IMR-90 (cell line): ENCODE results near the gene TUFM. TPM values are rescaled to one million over a fixed set of nuclear protein-coding genes. Genes with fewer than 3 reads are reported as not detected.

ENCODE experiments used
- ATAC-seq: fragments of 200-7000 bp; cut with Tn5 transposase; 2 replicates; pipeline ENCODE4 v1.9.1; 2020; ENCODE audit warnings: low read depth, mild to moderate bottlenecking, moderate library complexity
- BruUV-seq: library from RNA; stranded (reverse); fragments of 400-500 nt; replicated peaks from 2 replicates; lab custom pipeline; 2021; lab: Mats Ljungman, UMichigan
- CTCF ChIA-PET: fragments of 300-600 bp; formaldehyde crosslinking; extraction: SDS; loops from one replicate; lab custom pipeline; 2021; ENCODE audit warnings: antibody characterized with exemption; lab: Yijun Ruan, JAX
- POLR2A ChIA-PET: fragments of 300-600 bp; sonication (Branson Sonifier 250); formaldehyde crosslinking; loops from one replicate; lab custom pipeline; 2022; ENCODE audit warnings: antibody characterized with exemption; ENCODE audit not compliant: unreplicated experiment; lab: Charles Lee
- DNase-seq: peaks from one replicate; pipeline ENCODE4 v3.0.0; 2013
- H2AFZ ChIP-seq: replicated peaks from 2 replicates; pipeline ENCODE3; 2013; ENCODE audit warnings: low read length, mild to moderate bottlenecking; ENCODE audit not compliant: poor library complexity
- H2AK5ac ChIP-seq: 2 replicates; pipeline ENCODE4 v1.6.1; 2013; ENCODE audit warnings: low read depth, low read length, inconsistent platforms
- H2AK9ac ChIP-seq: replicated peaks from 2 replicates; pipeline ENCODE3; 2013; ENCODE audit warnings: mild to moderate bottlenecking, low read depth, low read length, moderate library complexity; ENCODE audit not compliant: poor library complexity
- H2BK120ac ChIP-seq: 2 replicates; pipeline ENCODE4 v1.6.1; 2013; ENCODE audit warnings: low read depth, low read length, inconsistent platforms
- H2BK15ac ChIP-seq: 3 replicates; pipeline ENCODE4 v1.6.1; 2013; ENCODE audit warnings: low read depth, low read length, inconsistent platforms
- H2BK20ac ChIP-seq: 2 replicates; pipeline ENCODE4 v1.6.1; 2013; ENCODE audit warnings: low read depth, mild to moderate bottlenecking, inconsistent platforms, low read length, moderate library complexity
- H2BK5ac ChIP-seq: 2 replicates; pipeline ENCODE4 v1.6.1; 2013; ENCODE audit warnings: mild to moderate bottlenecking, low read depth, low read length, inconsistent platforms; ENCODE audit not compliant: poor library complexity, severe bottlenecking
- H3K14ac ChIP-seq: replicated peaks from 2 replicates; pipeline ENCODE4 v1.6.1; 2013; ENCODE audit warnings: low read depth, low read length, inconsistent platforms
- H3K18ac ChIP-seq: 2 replicates; pipeline ENCODE4 v1.6.1; 2013; ENCODE audit warnings: low read depth, low read length, control low read depth
- H3K23ac ChIP-seq: 2 replicates; pipeline ENCODE4 v1.6.1; 2013; ENCODE audit warnings: low read depth, low read length, inconsistent platforms
- H3K27ac ChIP-seq: 2 replicates; pipeline ENCODE4 v1.5.1; 2013; ENCODE audit warnings: mild to moderate bottlenecking, control low read depth, low read length; ENCODE audit not compliant: insufficient read depth
- H3K27me3 ChIP-seq: 2 replicates; pipeline ENCODE4 v1.6.1; 2013; ENCODE audit warnings: low read length; ENCODE audit not compliant: control insufficient read depth, insufficient read depth
- H3K36me3 ChIP-seq: 2 replicates; pipeline ENCODE4 v1.6.1; 2013; ENCODE audit warnings: low read length, mixed read lengths; ENCODE audit not compliant: control insufficient read depth, insufficient read depth
- H3K4ac ChIP-seq: 2 replicates; pipeline ENCODE4 v1.6.1; 2013; ENCODE audit warnings: low read depth, low read length, inconsistent platforms
- H3K4me1 ChIP-seq: 2 replicates; pipeline ENCODE4 v1.6.1; 2013; ENCODE audit warnings: low read length, mixed read lengths; ENCODE audit not compliant: control insufficient read depth, insufficient read depth
- H3K4me2 ChIP-seq: 2 replicates; pipeline ENCODE4 v1.6.1; 2013; ENCODE audit warnings: low read depth, mild to moderate bottlenecking, control low read depth, low read length, moderate library complexity
- H3K4me3 ChIP-seq: 2 replicates; pipeline ENCODE4 v1.5.1; 2013; ENCODE audit warnings: low read depth, mild to moderate bottlenecking, control low read depth, low read length, moderate library complexity; ENCODE audit not compliant: insufficient read depth
- H3K56ac ChIP-seq: 2 replicates; pipeline ENCODE4 v1.6.1; 2013; ENCODE audit warnings: low read length, inconsistent platforms; ENCODE audit not compliant: insufficient read depth; ENCODE audit errors: extremely low read depth
- H3K79me1 ChIP-seq, 2 experiments: 2 replicates each; pipeline ENCODE4 v1.6.1; 2013; ENCODE audit warnings: low read length in 2 of 2, inconsistent platforms in 1 of 2, low read depth in 1 of 2
- H3K9ac ChIP-seq: 2 replicates; pipeline ENCODE4 v1.6.1; 2013; ENCODE audit warnings: low read depth, low read length, control low read depth
- H3K9me1 ChIP-seq: 2 replicates; pipeline ENCODE4 v1.6.1; 2013; ENCODE audit warnings: low read length, inconsistent platforms; ENCODE audit not compliant: insufficient read depth
- H3K9me3 ChIP-seq: 2 replicates; pipeline ENCODE4 v1.6.1; 2013; ENCODE audit warnings: low read length; ENCODE audit not compliant: control insufficient read depth, insufficient read depth
- H4K20me1 ChIP-seq: 2 replicates; pipeline ENCODE4 v1.6.1; 2013; ENCODE audit warnings: low read length, inconsistent platforms; ENCODE audit not compliant: insufficient read depth
- H4K5ac ChIP-seq: 2 replicates; pipeline ENCODE4 v1.6.1; 2013; ENCODE audit warnings: mild to moderate bottlenecking, low read depth, low read length, control low read depth
- H4K8ac ChIP-seq, 2 experiments: 2 replicates each; pipeline ENCODE4 v1.6.1; 2013; ENCODE audit warnings: low read depth in 2 of 2, low read length in 2 of 2, control low read depth in 1 of 2, inconsistent platforms in 1 of 2
- H4K91ac ChIP-seq: 2 replicates; pipeline ENCODE4 v1.6.1; 2013; ENCODE audit warnings: low read depth, low read length, inconsistent platforms; ENCODE audit not compliant: insufficient read depth
- BHLHE40 ChIP-seq: fragments of 150-350 bp; IDR thresholded peaks from 2 replicates; pipeline ENCODE4 v1.6.1; 2016; ENCODE audit warnings: mild to moderate bottlenecking, low read depth, low read length
- CEBPB ChIP-seq: IDR thresholded peaks from 2 replicates; pipeline ENCODE4 v1.6.1; 2012; ENCODE audit warnings: low read depth, low read length, improper control_type of control experiment
- CHD1 ChIP-seq: IDR thresholded peaks from 2 replicates; pipeline ENCODE4 v1.6.1; 2012; ENCODE audit warnings: low read depth, low read length, improper control_type of control experiment
- FOS ChIP-seq: fragments of 150-350 bp; IDR thresholded peaks from 2 replicates; pipeline ENCODE4 v1.6.1; 2016; ENCODE audit warnings: low read depth, low read length
- MAFK ChIP-seq: IDR thresholded peaks from 2 replicates; pipeline ENCODE4 v1.6.1; 2012; ENCODE audit warnings: low read depth, low read length, improper control_type of control experiment
- MAZ ChIP-seq: IDR thresholded peaks from 2 replicates; pipeline ENCODE4 v1.6.1; 2012; ENCODE audit warnings: low read depth, mild to moderate bottlenecking, low read length, improper control_type of control experiment, moderate library complexity, borderline replicate concordance
- MXI1 ChIP-seq: IDR thresholded peaks from 2 replicates; pipeline ENCODE4 v1.6.1; 2012; ENCODE audit warnings: low read depth, mild to moderate bottlenecking, low read length, moderate library complexity, borderline replicate concordance
- NFE2L2 ChIP-seq: fragments of 150-350 bp; IDR thresholded peaks from 2 replicates; pipeline ENCODE4 v1.6.1; 2016; ENCODE audit warnings: low read depth, mild to moderate bottlenecking, low read length
- POLR2A ChIP-seq: IDR thresholded peaks from 2 replicates; pipeline ENCODE4 v1.6.1; 2012; ENCODE audit warnings: mild to moderate bottlenecking, low read depth, low read length
- RAD21 ChIP-seq: IDR thresholded peaks from 2 replicates; pipeline ENCODE4 v1.6.1; 2012; ENCODE audit warnings: low read length, improper control_type of control experiment
- RFX5 ChIP-seq: IDR thresholded peaks from 2 replicates; pipeline ENCODE4 v1.8.0; 2012; ENCODE audit warnings: low read depth, mild to moderate bottlenecking, low read length, moderate library complexity
- SMC3 ChIP-seq: fragments of 150-350 bp; IDR thresholded peaks from 2 replicates; pipeline ENCODE4 v1.6.1; 2016; ENCODE audit warnings: low read depth, mild to moderate bottlenecking, antibody characterized with exemption, low read length, moderate library complexity
- WGBS, 2 experiments: methylation state at CpG; one replicate each; pipeline versions ENCODE4 v1.1.5 to v1.1.7; 2013; ENCODE audit warnings: missing lambda C conversion rate in 2 of 2; ENCODE audit not compliant: insufficient read length in 1 of 2; ENCODE audit errors: extremely low coverage in 2 of 2; 5-methylcytosine and 5-hydroxymethylcytosine counted together
- dilution Hi-C: fragments of 300-500 bp; cut with HindIII; formaldehyde crosslinking; loops from one replicate; pipeline ENCODE4 v1.14.3; 2018; ENCODE audit warnings: low sequenced_read_pairs; ENCODE audit not compliant: unreplicated experiment
- in situ Hi-C: fragments of 300-500 bp; cut with MboI; formaldehyde crosslinking; loops from 3 replicates; pipeline ENCODE4 v1.14.3; 2019; ENCODE audit warnings: low sequenced_read_pairs, inconsistent platforms, mixed read lengths
- intact Hi-C: fragments of 100-400 bp; cut with micrococcal nuclease; formaldehyde crosslinking; loops from 2 replicates; pipeline ENCODE4 v1.10.0; 2022
- polyA plus RNA-seq, 3 experiments: library from polyadenylated mRNA; depleted of rRNA; stranded (reverse); fragments of >200 nt; gene quantifications; 2 replicates each; pipeline ENCODE4 v1.2.3, GENCODE V29; 2012; ENCODE audit warnings: low replicate concordance in 1 of 3
- total RNA-seq: library from RNA; depleted of rRNA; stranded (reverse); fragments of >200 nt; gene quantifications from 2 replicates; pipeline ENCODE4 v1.2.3, GENCODE V29; 2012
- TF ChIP-seq, protein P1 (sequence below): fragments of 150-350 bp; IDR thresholded peaks from 2 replicates; pipeline ENCODE4 v1.6.1; 2017; ENCODE audit warnings: mild to moderate bottlenecking, antibody characterized with exemption, low read length, low read depth
- TF ChIP-seq, protein P2 (sequence below): conservative IDR thresholded peaks from 2 replicates; pipeline ENCODE4 v1.5.1; 2012; ENCODE audit warnings: mild to moderate bottlenecking, low read depth, low read length, improper control_type of control experiment

TUFM gene
- total and polyA plus RNA-seq, 2 of the 4 experiments (the other 2 are of a cell fraction), result 80.3 to 126 TPM

DNA sequence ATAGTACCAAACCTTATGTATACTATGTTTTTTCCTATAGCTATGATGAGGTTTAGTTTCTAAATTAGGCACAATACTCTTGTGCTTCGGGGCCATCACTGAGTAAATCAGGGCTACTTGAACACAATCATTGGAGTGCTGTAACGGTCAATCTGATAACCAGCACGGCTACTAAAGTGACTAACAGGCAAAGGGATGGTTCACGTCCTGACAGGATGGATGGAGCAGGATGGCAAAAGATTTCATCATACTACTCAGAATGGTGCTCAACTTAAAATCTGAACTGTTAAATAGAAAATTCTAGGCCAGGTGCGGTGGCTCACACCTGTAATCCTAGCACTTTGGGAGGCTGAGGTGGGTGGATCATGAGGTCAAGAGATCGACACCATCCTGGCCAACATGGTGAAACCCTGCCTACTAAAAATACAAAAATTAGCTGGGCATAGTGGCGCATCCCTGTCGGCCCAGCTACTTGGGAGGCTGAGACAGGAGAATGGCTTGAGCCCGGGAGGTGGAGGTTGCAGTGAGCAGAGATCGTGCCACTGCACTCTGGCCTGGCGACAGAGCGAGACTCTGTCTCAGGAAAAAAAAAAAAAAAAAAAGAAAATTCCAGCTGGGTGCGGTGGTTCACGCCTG, 7.0 kb downstream of the TUFM start:
- WGBS, 2 experiments, result 91% methylated on average over 4 of the region's 14 CpGs; no CpG with 5 or more reads in 1 of the 2 experiments
- CTCF ChIA-PET, result interaction anchor here (0.6 kb wide), 1 partner anchor 44 kb away, joined by 3 read pairs; no protein-coding TSS in a partner anchor

More for the DNA sequence above, 7.0 kb downstream of the TUFM start:
- intact Hi-C loops (no loop called here), dilution Hi-C loops (no loop called here), in situ Hi-C loops (no loop called here)
- Histone ChIP-seq H3K9me3 (no peaks in the 10 kb centered on the region), H2BK120ac (no peak overlapping the region), H3K56ac (no peak overlapping the region), H4K5ac (no peak overlapping the region), H2AFZ (no peak overlapping the region), H4K8ac (no peak overlapping the region), H3K27me3 (no peaks in the 10 kb centered on the region), H2BK15ac (no peak overlapping the region), H3K18ac (no peak overlapping the region), H3K23ac (no peak overlapping the region), H2BK20ac (no peak overlapping the region), H4K91ac (no peak overlapping the region), H3K79me1 (peaks cover 0 to 17% of the 10 kb centered on the region in 2 experiments; a peak in 3 of 4 replicates), H3K14ac (no peak overlapping the region), H2AK5ac (no peak overlapping the region), H4K20me1 (peaks cover 23% of the 10 kb centered on the region; the same call in 1 of the 2 replicates), H3K36me3 (peaks cover 67% of the 10 kb centered on the region), H3K4me1 (no peaks in the 10 kb centered on the region), H2AK9ac (no peak overlapping the region), H3K4ac (no peak overlapping the region), H3K4me3 (no peak overlapping the region), H3K27ac (no peak overlapping the region), H3K4me2 (no peak overlapping the region), H2BK5ac (no peak overlapping the region), H3K9ac (no peak overlapping the region), H3K9me1 (no peaks in the 10 kb centered on the region)
- POLR2A ChIA-PET, result no interaction called here
- ATAC-seq, result no peak
- BruUV-seq, result no TSS peak
- DNase-seq, result no peak
- TF ChIP-seq FOS, result no peak
- no peak for TF ChIP-seq BHLHE40
- TF ChIP-seq MAZ, result no peak
- TF ChIP-seq CHD1, result no peak
- TF ChIP-seq, protein P1, sequence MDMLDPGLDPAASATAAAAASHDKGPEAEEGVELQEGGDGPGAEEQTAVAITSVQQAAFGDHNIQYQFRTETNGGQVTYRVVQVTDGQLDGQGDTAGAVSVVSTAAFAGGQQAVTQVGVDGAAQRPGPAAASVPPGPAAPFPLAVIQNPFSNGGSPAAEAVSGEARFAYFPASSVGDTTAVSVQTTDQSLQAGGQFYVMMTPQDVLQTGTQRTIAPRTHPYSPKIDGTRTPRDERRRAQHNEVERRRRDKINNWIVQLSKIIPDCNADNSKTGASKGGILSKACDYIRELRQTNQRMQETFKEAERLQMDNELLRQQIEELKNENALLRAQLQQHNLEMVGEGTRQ, result no peak
- no peak for TF ChIP-seq SMC3
- no peak for TF ChIP-seq POLR2A
- no peak for TF ChIP-seq MAFK
- TF ChIP-seq, protein P2, sequence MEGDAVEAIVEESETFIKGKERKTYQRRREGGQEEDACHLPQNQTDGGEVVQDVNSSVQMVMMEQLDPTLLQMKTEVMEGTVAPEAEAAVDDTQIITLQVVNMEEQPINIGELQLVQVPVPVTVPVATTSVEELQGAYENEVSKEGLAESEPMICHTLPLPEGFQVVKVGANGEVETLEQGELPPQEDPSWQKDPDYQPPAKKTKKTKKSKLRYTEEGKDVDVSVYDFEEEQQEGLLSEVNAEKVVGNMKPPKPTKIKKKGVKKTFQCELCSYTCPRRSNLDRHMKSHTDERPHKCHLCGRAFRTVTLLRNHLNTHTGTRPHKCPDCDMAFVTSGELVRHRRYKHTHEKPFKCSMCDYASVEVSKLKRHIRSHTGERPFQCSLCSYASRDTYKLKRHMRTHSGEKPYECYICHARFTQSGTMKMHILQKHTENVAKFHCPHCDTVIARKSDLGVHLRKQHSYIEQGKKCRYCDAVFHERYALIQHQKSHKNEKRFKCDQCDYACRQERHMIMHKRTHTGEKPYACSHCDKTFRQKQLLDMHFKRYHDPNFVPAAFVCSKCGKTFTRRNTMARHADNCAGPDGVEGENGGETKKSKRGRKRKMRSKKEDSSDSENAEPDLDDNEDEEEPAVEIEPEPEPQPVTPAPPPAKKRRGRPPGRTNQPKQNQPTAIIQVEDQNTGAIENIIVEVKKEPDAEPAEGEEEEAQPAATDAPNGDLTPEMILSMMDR, result no peak
- no peak for TF ChIP-seq RAD21
- TF ChIP-seq RFX5, result no peak
- no peak for TF ChIP-seq CEBPB
- TF ChIP-seq MXI1, result no peak
- TF ChIP-seq NFE2L2, result no peak
